Right kidney (tissue), 1 donor: Measurements from ENCODE around the gene FAM83F.

Source experiments
- DNase-seq: peaks from one replicate; pipeline ENCODE4 v3.0.0-alpha.2; 2016

Gene FAM83F

GRCh38 chr22:39962071-39962470 lies 32.7 kb upstream of the FAM83F start:
- no peak for DNase-seq

GRCh38 chr22:39965748-39966147 lies 29.0 kb upstream of the FAM83F start:
- no peak for DNase-seq

GRCh38 chr22:39966470-39966869 lies 28.3 kb upstream of the FAM83F start:
- DNase-seq, result no peak

GRCh38 chr22:39967103-39967829 lies 27.5 kb upstream of the FAM83F start:
- DNase-seq, result no peak

GRCh38 chr22:39967996-39968972 lies 26.5 kb upstream of the FAM83F start:
- no peak for DNase-seq

- DNase-seq, result no peak
Measured at GRCh38 chr22:39970742-39971141, 24.0 kb upstream of the FAM83F start.

GRCh38 chr22:39972641-39973040 lies 22.1 kb upstream of the FAM83F start:
- no peak for DNase-seq

- DNase-seq, result no peak
Measured at GRCh38 chr22:39973656-39974055, 21.1 kb upstream of the FAM83F start.

GRCh38 chr22:39974065-39974464 lies 20.7 kb upstream of the FAM83F start:
- no peak for DNase-seq

GRCh38 chr22:39979048-39979447 lies 15.7 kb upstream of the FAM83F start:
- DNase-seq, result no peak

- no peak for DNase-seq
Measured at GRCh38 chr22:39979458-39979857, 15.3 kb upstream of the FAM83F start.

- DNase-seq, result no peak
Measured at GRCh38 chr22:39980596-39980995, 14.2 kb upstream of the FAM83F start.

- no peak for DNase-seq
Measured at GRCh38 chr22:39983346-39983745, 11.4 kb upstream of the FAM83F start.

- DNase-seq, result no peak
Measured at GRCh38 chr22:39984006-39984405, 10.7 kb upstream of the FAM83F start.

GRCh38 chr22:39984746-39985145 lies 10.0 kb upstream of the FAM83F start:
- no peak for DNase-seq

- DNase-seq, result no peak
Measured at GRCh38 chr22:39985383-39986035, 9.2 kb upstream of the FAM83F start.

- no peak for DNase-seq
Measured at GRCh38 chr22:39988386-39989114, 6.2 kb upstream of the FAM83F start.

- no peak for DNase-seq
Measured at GRCh38 chr22:39989633-39990032, 5.1 kb upstream of the FAM83F start.

- DNase-seq, result no peak
Measured at GRCh38 chr22:39990686-39991085, 4.1 kb upstream of the FAM83F start.

GRCh38 chr22:39991159-39991860 lies 3.4 kb upstream of the FAM83F start:
- no peak for DNase-seq

- no peak for DNase-seq
Measured at GRCh38 chr22:39992088-39992826, 2.5 kb upstream of the FAM83F start.
